A549 (cell line): ENCODE results near the gene DCBLD1. TPM values are rescaled to one million over a fixed set of nuclear protein-coding genes. Genes with fewer than 3 reads are reported as not detected.
"Not testable (repeated sequence)": the region's sequence is repeated elsewhere in the genome, so short reads cannot be mapped to it uniquely, and the experiment has no call there.

Experiments
- ATAC-seq, 2 experiments: fragments of 200-7000 bp in 1 of 2; fragments of >200 bp in 1 of 2; cut with Nextera tagmentation in 1 of 2; cut with Tn5 transposase in 1 of 2; 3 replicates each; pipeline versions ENCODE4 v1.8.0 to v1.9.1; 2018 to 2020; ENCODE audit warnings: mild to moderate bottlenecking in 1 of 2, moderate library complexity in 1 of 2
- CTCF ChIA-PET: fragments of 300-600 bp; sonication (Branson Sonifier 250); formaldehyde crosslinking; extraction: SDS; loops from one replicate; lab custom pipeline; 2021; ENCODE audit warnings: antibody characterized with exemption, inconsistent platforms; lab: Yijun Ruan, JAX
- POLR2A ChIA-PET: fragments of 350-600 bp; formaldehyde crosslinking; extraction: SDS; loops from one replicate; lab custom pipeline; 2021; ENCODE audit warnings: antibody characterized with exemption, inconsistent platforms; lab: Yijun Ruan, JAX
- DNase-seq, 2 experiments: peaks; one replicate each; pipeline versions ENCODE4 v3.0.0 to v3.0.0-alpha.2; 2011 to 2016; ENCODE audit warnings: low read depth in 1 of 2, low spot score in 1 of 2
- FAIRE-seq: peaks from 2 replicates; lab custom pipeline; 2011; peaks lifted over from hg19 to GRCh38; lab: Jason Lieb, UNC
- H3K27ac ChIP-seq, 2 experiments: fragments of >200 bp; sonication (Bioruptor Twin); formaldehyde crosslinking; 3 replicates each; pipeline ENCODE4 v1.5.1; 2016 to 2017
- H3K4me1 ChIP-seq: fragments of >200 bp; sonication (Bioruptor Twin); formaldehyde crosslinking; 3 replicates; pipeline ENCODE4 v1.6.1; 2016
- H3K4me2 ChIP-seq: fragments of >200 bp; sonication (Bioruptor Twin); formaldehyde crosslinking; 3 replicates; pipeline ENCODE4 v1.6.1; 2016
- H3K4me3 ChIP-seq: fragments of >200 bp; sonication (Bioruptor Twin); formaldehyde crosslinking; 3 replicates; pipeline ENCODE4 v1.5.1; 2016
- H3K9me3 ChIP-seq: fragments of >200 bp; sonication (Bioruptor Twin); formaldehyde crosslinking; 3 replicates; pipeline ENCODE4 v1.6.1; 2016
- BCL3 ChIP-seq: fragments of >200 bp; sonication (Bioruptor Twin); formaldehyde crosslinking; IDR thresholded peaks from 3 replicates; pipeline ENCODE4 v1.6.1; 2016
- CBX8 ChIP-seq: fragments of 200-600 bp; sonication (generic); IDR thresholded peaks from 2 replicates; pipeline ENCODE4 v1.6.1; 2016
- CEBPB ChIP-seq, 2 experiments: fragments of >200 bp in 1 of 2; sonication (Bioruptor Twin) in 1 of 2; formaldehyde crosslinking in 1 of 2; IDR thresholded peaks; 2 replicates each; pipeline ENCODE4 v1.6.1; 2012 to 2016
- CHD2 ChIP-seq: fragments of 150-350 bp; IDR thresholded peaks from 2 replicates; pipeline ENCODE4 v1.6.1; 2014; ENCODE audit warnings: low read length; ENCODE audit not compliant: partially characterized antibody
- EP300 ChIP-seq, 2 experiments: fragments of >200 bp; sonication (Bioruptor Twin); formaldehyde crosslinking; IDR thresholded peaks; 2 replicates in 1 of 2; 3 replicates in 1 of 2; pipeline ENCODE4 v1.6.1; 2016 to 2017
- FOSL2 ChIP-seq, 2 experiments: fragments of 450-650 bp in 1 of 2; fragments of >200 bp in 1 of 2; sonication (Bioruptor Twin) in 1 of 2; formaldehyde crosslinking; IDR thresholded peaks; 2 replicates each; pipeline versions ENCODE4 v1.5.0 to v1.6.1; 2016 to 2020; ENCODE audit warnings: mild to moderate bottlenecking in 1 of 2, moderate library complexity in 1 of 2
- GATA3 ChIP-seq: IDR thresholded peaks from 2 replicates; pipeline ENCODE4 v1.6.1; 2012; ENCODE audit warnings: borderline replicate concordance
- HES2 ChIP-seq: fragments of >200 bp; sonication (Bioruptor Twin); formaldehyde crosslinking; IDR thresholded peaks from 2 replicates; pipeline ENCODE4 v1.6.1; 2016
- HEYL ChIP-seq: fragments of 250-450 bp; sonication (Bioruptor Pico); IDR thresholded peaks from 2 replicates; pipeline ENCODE4 v1.8.0; 2021; ENCODE audit warnings: mild to moderate bottlenecking, moderate library complexity
- HOXA7 ChIP-seq: fragments of 250-450 bp; sonication (Bioruptor Pico); IDR thresholded peaks from 2 replicates; pipeline ENCODE4 v1.5.0; 2020; ENCODE audit warnings: mild to moderate bottlenecking, moderate library complexity
- HOXB13 ChIP-seq: fragments of 250-450 bp; sonication (Bioruptor Pico); IDR thresholded peaks from 2 replicates; pipeline ENCODE4 v1.5.0; 2020; ENCODE audit warnings: low read depth, mild to moderate bottlenecking, moderate library complexity
- JUN ChIP-seq, 2 experiments: fragments of >200 bp; sonication (Bioruptor Twin); formaldehyde crosslinking; IDR thresholded peaks; 2 replicates in 1 of 2; 3 replicates in 1 of 2; pipeline ENCODE4 v1.6.1; 2016 to 2017
- JUNB ChIP-seq: fragments of >200 bp; sonication (Bioruptor Twin); formaldehyde crosslinking; IDR thresholded peaks from 2 replicates; pipeline ENCODE4 v1.6.1; 2016
- MAFK ChIP-seq: fragments of 450-650 bp; IDR thresholded peaks from 2 replicates; pipeline ENCODE4 v1.6.1; 2014; ENCODE audit not compliant: partially characterized antibody
- MAX ChIP-seq: IDR thresholded peaks from 2 replicates; pipeline ENCODE4 v1.6.1; 2012
- NFE2L2 ChIP-seq: fragments of 150-350 bp; conservative IDR thresholded peaks from 2 replicates; pipeline ENCODE4 v1.6.1; 2014; ENCODE audit warnings: low read length
- NR3C1 ChIP-seq: fragments of >200 bp; sonication (Bioruptor Twin); formaldehyde crosslinking; IDR thresholded peaks from 3 replicates; pipeline ENCODE4 v1.6.1; 2017
- POLR2AphosphoS2 ChIP-seq: conservative IDR thresholded peaks from 2 replicates; pipeline ENCODE4 v1.6.1; 2012; ENCODE audit warnings: low read length, improper control_type of control experiment, inconsistent platforms
- RAD21 ChIP-seq, 2 experiments: fragments of >200 bp in 1 of 2; sonication (Bioruptor Twin) in 1 of 2; formaldehyde crosslinking in 1 of 2; IDR thresholded peaks in 1 of 2; conservative IDR thresholded peaks in 1 of 2; 2 replicates in 1 of 2; 3 replicates in 1 of 2; pipeline ENCODE4 v1.6.1; 2012 to 2018; ENCODE audit warnings: inconsistent platforms in 1 of 2
- RARB ChIP-seq: fragments of 250-450 bp; sonication (Bioruptor Pico); IDR thresholded peaks from 2 replicates; pipeline ENCODE4 v1.8.0; 2021; ENCODE audit warnings: mild to moderate bottlenecking, moderate library complexity
- SMC3 ChIP-seq: fragments of >200 bp; sonication (Bioruptor Twin); formaldehyde crosslinking; IDR thresholded peaks from 3 replicates; pipeline ENCODE4 v1.6.1; 2018; ENCODE audit warnings: inconsistent platforms
- ZC3H11A ChIP-seq: fragments of 450-650 bp; IDR thresholded peaks from 2 replicates; pipeline ENCODE4 v1.6.1; 2014; ENCODE audit warnings: antibody characterized with exemption, mild to moderate bottlenecking
- WGBS: methylation state at CpG from one replicate; pipeline ENCODE4 v1.1.6; 2017; ENCODE audit errors: missing lambda C conversion rate; 5-methylcytosine and 5-hydroxymethylcytosine counted together
- polyA plus RNA-seq, 4 experiments: library from polyadenylated mRNA; depleted of rRNA in 3 of 4; stranded (reverse); fragments of >200 nt; fragmentation: RNase III in 1 of 4; extraction: RNeasy Plus Mini Kit Qiagen cat#74134 plus additional on column Dnase treatment in 1 of 4; gene quantifications; 2 replicates in 3 of 4; 3 replicates in 1 of 4; pipeline ENCODE4 v1.2.3, GENCODE V29; 2011 to 2017

Gene DCBLD1
- polyA plus RNA-seq, 2 of the 4 experiments (the other 2 are of a cell fraction), result 49.1 to 60.4 TPM

- TF ChIP-seq GATA3 (peak; percentile 94), ZC3H11A (no peak), HES2 (peak; percentile 93), HOXB13 (no peak), FOSL2 (IDR thresholded peaks at IDR 0.05) (peak; percentile 92), FOSL2 (CRISPR knock-in tag; IDR thresholded peaks at IDR 0.05) (peak; percentile 93)
Observed at GRCh38 chr6:117440706-117441525, 41.6 kb upstream of the DCBLD1 start (continued).

GRCh38 chr6:117441824-117442264 is 40.6 kb upstream of the DCBLD1 start:
- Histone ChIP-seq H3K4me2 (peak overlapping the region; percentile 76), H3K27ac (peak overlapping the region; percentile 92 to 100), H3K4me1 (peaks cover 27% of the 10 kb centered on the region), H3K9me3 (peaks cover 35% of the 10 kb centered on the region), H3K4me3 (no peak overlapping the region)
- 0% methylated on average over 2 of the region's 2 CpGs for WGBS
- peak; percentile 63 to 83 for ATAC-seq
- ChIA-PET CTCF (interaction anchor here (1.0 to 1.6 kb wide), 4 partner anchors 8 to 166 kb away, joined by 3 to 4 read pairs (median 3); no protein-coding TSS in a partner anchor), POLR2A (interaction anchor here (1.2 to 2.0 kb wide), 3 partner anchors 8 to 90 kb away, joined by 6 to 11 read pairs (median 8); no protein-coding TSS in a partner anchor)
- FAIRE-seq, result peak; percentile 49
- peak; percentile 13 to 82 for DNase-seq
- TF ChIP-seq ZC3H11A (no peak), CEBPB (IDR thresholded peaks at IDR 0.05) (peak; percentile 100), CBX8 (no peak), RARB (CRISPR knock-in tag) (0 out of 2 replicates have a peak, but pooled peaks have one; percentile 45), FOSL2 (IDR thresholded peaks at IDR 0.05) (peak; percentile 85), FOSL2 (CRISPR knock-in tag; IDR thresholded peaks at IDR 0.05) (peak; percentile 86), CHD2 (no peak), RAD21 (conservative IDR thresholded peaks at IDR 0.05 in 1 of 2, IDR thresholded peaks at IDR 0.05 in 1 of 2) (peak in 1 of 2 experiments; percentile 55; a peak in 2 of 5 replicates), SMC3 (peak; percentile 48; the same call in 2 of the 3 replicates), NFE2L2 (no peak), GATA3 (peak; percentile 96), MAFK (peak; percentile 74), HES2 (peak; percentile 100), MAX (peak; percentile 55), HEYL (no peak), EP300 (IDR thresholded peaks at IDR 0.05) (peak; percentile 98 to 99), BCL3 (peak; percentile 99; the same call in 2 of the 3 replicates), NR3C1 (no peak), POLR2AphosphoS2 (no peak), HOXA7 (CRISPR knock-in tag) (no peak; the same call in 1 of the 2 replicates), JUN (IDR thresholded peaks at IDR 0.05) (peak; percentile 92 to 96; a peak in 3 of 5 replicates), JUNB (peak; percentile 97)

DNA sequence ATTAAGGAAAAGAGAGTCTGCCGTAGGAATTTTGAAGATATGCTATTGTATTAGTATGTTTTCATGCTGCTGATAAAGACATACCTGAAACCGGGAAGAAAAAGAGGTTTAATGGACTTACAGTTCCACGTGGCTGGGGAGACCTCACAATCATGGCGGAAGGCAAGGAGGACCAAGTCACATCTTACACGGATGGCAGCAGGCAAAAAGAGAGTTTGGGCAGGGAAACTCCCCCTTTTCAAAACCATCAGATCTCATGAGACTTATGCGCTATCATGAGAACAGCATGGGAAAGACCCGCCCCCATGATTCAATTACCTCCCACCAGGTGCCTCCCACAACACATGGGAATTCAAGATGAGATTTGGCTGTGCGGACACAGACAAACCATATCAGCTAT is 40.2 kb upstream of the DCBLD1 start:
- CTCF ChIA-PET, result interaction anchor here (1.4 to 2.1 kb wide), 4 partner anchors 38 to 165 kb away, joined by 3 to 7 read pairs (median 3); no protein-coding TSS in a partner anchor
- ATAC-seq, FAIRE-seq, H3K4me3 ChIP-seq, POLR2A ChIA-PET: not testable (repeated sequence)
- WGBS, result 65% methylated on average over 8 of the region's 8 CpGs
- peak overlapping the region; percentile 92 to 100 for H3K27ac ChIP-seq
- H3K4me1 ChIP-seq, result peaks cover 32% of the 10 kb centered on the region
- H3K9me3 ChIP-seq, result peaks cover 33% of the 10 kb centered on the region
- peak overlapping the region; percentile 57 for H3K4me2 ChIP-seq
- peak in 1 of 2 experiments; percentile 22 for DNase-seq
